ENCODE results near the gene DMBX1.

DMBX1 gene

GRCh38 chr1:46526013-46526690 lies 36.5 kb downstream of the DMBX1 start:
- DNase-seq, result no peak

- no peak for DNase-seq
Observed at GRCh38 chr1:46526691-46527291, 37.2 kb downstream of the DMBX1 start.

GRCh38 chr1:46527474-46528296 lies 38.0 kb downstream of the DMBX1 start:
- peak; percentile 89 to 92 (median 91) for DNase-seq

- DNase-seq, result peak; percentile 28 to 36 (median 30)
Observed at GRCh38 chr1:46528297-46528955, 38.8 kb downstream of the DMBX1 start.

GRCh38 chr1:46529031-46529630 lies 39.5 kb downstream of the DMBX1 start:
- DNase-seq, result no peak

GRCh38 chr1:46530311-46530710 lies 40.7 kb downstream of the DMBX1 start:
- no peak for DNase-seq

- no peak for DNase-seq
Observed at GRCh38 chr1:46530791-46531409, 41.3 kb downstream of the DMBX1 start.

- DNase-seq, result no peak
Observed at GRCh38 chr1:46532095-46532494, 42.5 kb downstream of the DMBX1 start.

GRCh38 chr1:46532498-46533178 lies 43.0 kb downstream of the DMBX1 start:
- peak; percentile 59 to 87 (median 74) for DNase-seq

- DNase-seq, result peak; percentile 23 to 66 (median 44)
Observed at GRCh38 chr1:46533179-46533864, 43.7 kb downstream of the DMBX1 start.

GRCh38 chr1:46535063-46535462 lies 45.4 kb downstream of the DMBX1 start:
- DNase-seq, result peak; percentile 43 to 68 (median 59)

- no peak for DNase-seq
Observed at GRCh38 chr1:46536527-46536926, 46.9 kb downstream of the DMBX1 start.

GRCh38 chr1:46537651-46538050 lies 48.0 kb downstream of the DMBX1 start:
- DNase-seq, result no peak

- no peak for DNase-seq
Observed at GRCh38 chr1:46538147-46538546, 48.5 kb downstream of the DMBX1 start.
